GM21576 (cell line): Measurements from ENCODE around the gene MORC4.

Source experiments
- ATAC-seq: cut with Tn5 transposase; IDR thresholded peaks from one replicate; pipeline ENCODE4 v1.9.1; 2021; ENCODE audit warnings: mild to moderate bottlenecking, moderate library complexity; ENCODE audit not compliant: unreplicated experiment

MORC4 gene

GRCh38 chrX:106917830-106918500 lies 82.0 kb downstream of the MORC4 start:
- ATAC-seq = no peak

- no peak for ATAC-seq
Observed at GRCh38 chrX:106912864-106913263, 87.1 kb downstream of the MORC4 start.

- no peak for ATAC-seq
Observed at GRCh38 chrX:106906361-106906760, 93.7 kb downstream of the MORC4 start.

- no peak for ATAC-seq
Observed at GRCh38 chrX:106905064-106905708, 94.8 kb downstream of the MORC4 start.

GRCh38 chrX:106903856-106904528 lies 96.0 kb downstream of the MORC4 start:
- no peak for ATAC-seq

- no peak for ATAC-seq
Observed at GRCh38 chrX:106903291-106903824, 96.7 kb downstream of the MORC4 start, which contains the start of gene RIPPLY1. TSS of gene RIPPLY1 (minus strand) at chrX:106903341. CDS start at chrX:106903287, 54 bp downstream.

- ATAC-seq = no peak
Observed at GRCh38 chrX:106902684-106903083, 97.3 kb downstream of the MORC4 start.

- no peak for ATAC-seq
Observed at GRCh38 chrX:106901781-106902219, 98.2 kb downstream of the MORC4 start.

GRCh38 chrX:106901341-106901740 lies 98.7 kb downstream of the MORC4 start:
- ATAC-seq = no peak

- no peak for ATAC-seq
Observed at GRCh38 chrX:106899841-106900240, 100.2 kb downstream of the MORC4 start.

GRCh38 chrX:106899276-106899675 lies 100.7 kb downstream of the MORC4 start:
- no peak for ATAC-seq

- peak; percentile 71 for ATAC-seq
Observed at GRCh38 chrX:106898462-106898861, 101.5 kb downstream of the MORC4 start.

- no peak for ATAC-seq
Observed at GRCh38 chrX:106897259-106897658, 102.8 kb downstream of the MORC4 start.

GRCh38 chrX:106894978-106895452 lies 105.0 kb downstream of the MORC4 start:
- no peak for ATAC-seq

- ATAC-seq = peak; percentile 83
Observed at GRCh38 chrX:106894392-106894909, 105.6 kb downstream of the MORC4 start.

- no peak for ATAC-seq
Observed at GRCh38 chrX:106891762-106892460, 108.1 kb downstream of the MORC4 start.
